ENCODE results near the gene CDC42BPG. TPM values are rescaled to one million over a fixed set of nuclear protein-coding genes. Genes with fewer than 3 reads are reported as not detected.

The CDC42BPG gene
- total RNA-seq, 1 experiment from 2014 or later: 4.1 TPM

DNA sequence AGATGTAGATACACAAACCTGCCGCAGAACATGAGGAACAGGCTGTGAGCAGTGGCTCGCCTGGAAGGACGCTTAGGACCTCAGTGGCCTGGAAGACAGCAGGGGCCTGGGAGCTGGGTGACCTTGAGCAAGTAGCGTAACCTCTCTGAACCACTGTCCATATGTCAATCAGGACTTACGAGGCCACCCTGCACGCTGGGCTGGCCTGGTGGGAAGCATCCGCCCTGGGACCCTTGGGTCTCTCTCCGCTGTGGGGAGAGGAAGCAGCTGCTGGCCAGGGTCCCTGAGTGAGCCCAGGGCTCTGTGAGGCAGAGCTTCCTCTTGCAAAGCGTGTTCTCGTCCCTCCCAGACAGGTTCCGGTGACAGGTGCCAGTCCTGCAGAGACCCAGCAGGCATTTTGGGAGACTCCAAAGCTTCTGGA lies 48.0 kb upstream of the CDC42BPG start:
- H3K36me3 ChIP-seq (ENCODE audit: control insufficient read depth, insufficient read depth, low read length): no peaks in the 10 kb centered on the region

DNA sequence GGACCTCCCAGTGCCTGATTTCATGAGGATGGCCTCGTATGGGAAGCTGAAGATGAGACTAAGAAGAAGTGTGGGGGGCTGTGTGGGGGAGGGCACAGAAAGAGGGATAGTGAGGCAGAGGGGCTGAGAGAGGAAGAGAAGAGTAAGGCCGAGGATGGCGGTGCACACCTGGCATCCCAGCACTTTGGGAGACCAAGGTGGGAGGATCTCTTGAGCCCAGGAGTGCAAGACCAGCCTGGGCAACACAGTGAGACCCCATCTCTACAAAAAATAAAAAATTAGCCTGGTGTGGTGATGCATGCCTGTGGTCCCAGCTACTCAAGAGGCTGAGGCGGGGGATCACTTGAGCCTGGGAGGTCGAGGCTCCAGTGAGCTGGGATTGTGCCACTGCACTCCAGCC lies 47.4 kb upstream of the CDC42BPG start:
- in situ Hi-C loops (cut with HindIII; ENCODE audit: low pct_unique_long_range_greater_than_20kb, low sequenced_read_pairs): no loop called here
- TF ChIP-seq TCF7L2 (IDR thresholded peaks at IDR 0.05; ENCODE audit: low read depth, low read length) (no peak), SIN3A (IDR thresholded peaks at IDR 0.05; ENCODE audit: borderline replicate concordance, insufficient read depth, low read depth, low read length) (no peak), POLR2AphosphoS5 (IDR thresholded peaks at IDR 0.05; ENCODE audit: low read depth, low read length) (no peak)
- TF ChIP-seq, protein P1, sequence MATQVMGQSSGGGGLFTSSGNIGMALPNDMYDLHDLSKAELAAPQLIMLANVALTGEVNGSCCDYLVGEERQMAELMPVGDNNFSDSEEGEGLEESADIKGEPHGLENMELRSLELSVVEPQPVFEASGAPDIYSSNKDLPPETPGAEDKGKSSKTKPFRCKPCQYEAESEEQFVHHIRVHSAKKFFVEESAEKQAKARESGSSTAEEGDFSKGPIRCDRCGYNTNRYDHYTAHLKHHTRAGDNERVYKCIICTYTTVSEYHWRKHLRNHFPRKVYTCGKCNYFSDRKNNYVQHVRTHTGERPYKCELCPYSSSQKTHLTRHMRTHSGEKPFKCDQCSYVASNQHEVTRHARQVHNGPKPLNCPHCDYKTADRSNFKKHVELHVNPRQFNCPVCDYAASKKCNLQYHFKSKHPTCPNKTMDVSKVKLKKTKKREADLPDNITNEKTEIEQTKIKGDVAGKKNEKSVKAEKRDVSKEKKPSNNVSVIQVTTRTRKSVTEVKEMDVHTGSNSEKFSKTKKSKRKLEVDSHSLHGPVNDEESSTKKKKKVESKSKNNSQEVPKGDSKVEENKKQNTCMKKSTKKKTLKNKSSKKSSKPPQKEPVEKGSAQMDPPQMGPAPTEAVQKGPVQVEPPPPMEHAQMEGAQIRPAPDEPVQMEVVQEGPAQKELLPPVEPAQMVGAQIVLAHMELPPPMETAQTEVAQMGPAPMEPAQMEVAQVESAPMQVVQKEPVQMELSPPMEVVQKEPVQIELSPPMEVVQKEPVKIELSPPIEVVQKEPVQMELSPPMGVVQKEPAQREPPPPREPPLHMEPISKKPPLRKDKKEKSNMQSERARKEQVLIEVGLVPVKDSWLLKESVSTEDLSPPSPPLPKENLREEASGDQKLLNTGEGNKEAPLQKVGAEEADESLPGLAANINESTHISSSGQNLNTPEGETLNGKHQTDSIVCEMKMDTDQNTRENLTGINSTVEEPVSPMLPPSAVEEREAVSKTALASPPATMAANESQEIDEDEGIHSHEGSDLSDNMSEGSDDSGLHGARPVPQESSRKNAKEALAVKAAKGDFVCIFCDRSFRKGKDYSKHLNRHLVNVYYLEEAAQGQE (IDR thresholded peaks at IDR 0.05; ENCODE audit: insufficient read depth in 1 of 2, low read depth in 2 of 2, low read length in 1 of 2): no peak
- TF ChIP-seq, protein P2, sequence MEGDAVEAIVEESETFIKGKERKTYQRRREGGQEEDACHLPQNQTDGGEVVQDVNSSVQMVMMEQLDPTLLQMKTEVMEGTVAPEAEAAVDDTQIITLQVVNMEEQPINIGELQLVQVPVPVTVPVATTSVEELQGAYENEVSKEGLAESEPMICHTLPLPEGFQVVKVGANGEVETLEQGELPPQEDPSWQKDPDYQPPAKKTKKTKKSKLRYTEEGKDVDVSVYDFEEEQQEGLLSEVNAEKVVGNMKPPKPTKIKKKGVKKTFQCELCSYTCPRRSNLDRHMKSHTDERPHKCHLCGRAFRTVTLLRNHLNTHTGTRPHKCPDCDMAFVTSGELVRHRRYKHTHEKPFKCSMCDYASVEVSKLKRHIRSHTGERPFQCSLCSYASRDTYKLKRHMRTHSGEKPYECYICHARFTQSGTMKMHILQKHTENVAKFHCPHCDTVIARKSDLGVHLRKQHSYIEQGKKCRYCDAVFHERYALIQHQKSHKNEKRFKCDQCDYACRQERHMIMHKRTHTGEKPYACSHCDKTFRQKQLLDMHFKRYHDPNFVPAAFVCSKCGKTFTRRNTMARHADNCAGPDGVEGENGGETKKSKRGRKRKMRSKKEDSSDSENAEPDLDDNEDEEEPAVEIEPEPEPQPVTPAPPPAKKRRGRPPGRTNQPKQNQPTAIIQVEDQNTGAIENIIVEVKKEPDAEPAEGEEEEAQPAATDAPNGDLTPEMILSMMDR (IDR thresholded peaks at IDR 0.05): no peak
- ATAC-seq (no peak), DNase-seq (ENCODE audit: low read depth, low spot score) (no peak)
- peaks cover 31% of the 10 kb centered on the region for H3K4me1 ChIP-seq (ENCODE audit: control insufficient read depth, insufficient read depth, low read length)
- no peak overlapping the region for H3K4me3 ChIP-seq (ENCODE audit: low read depth in 2 of 2, low read length in 2 of 2)
- no peak overlapping the region for H3K27ac ChIP-seq (ENCODE audit: low read length)
- H3K27me3 ChIP-seq (ENCODE audit: control insufficient read depth, insufficient read depth, low read length): no peaks in the 10 kb centered on the region
- intact Hi-C loops (cut with micrococcal nuclease; ENCODE audit: unreplicated experiment): no loop called here
- POLR2A ChIA-PET: interaction anchor here (0.6 kb wide), 1 partner anchor 17 kb away, joined by 7 read pairs; no protein-coding TSS in a partner anchor
- CTCF ChIA-PET: no interaction called here
- BruUV-seq (replicated peaks): no TSS peak
- H3K36me3 ChIP-seq (ENCODE audit: control insufficient read depth, insufficient read depth, low read length): no peaks in the 10 kb centered on the region
- no peaks in the 10 kb centered on the region for H3K9me3 ChIP-seq (ENCODE audit: control insufficient read depth, insufficient read depth, low read depth, low read length)

More for the DNA sequence above, 48.0 kb upstream of the CDC42BPG start:
- no TSS peak for BruUV-seq (replicated peaks)
- Histone ChIP-seq H3K4me1 (ENCODE audit: control insufficient read depth, insufficient read depth, low read length) (peaks cover 28% of the 10 kb centered on the region), H3K27ac (ENCODE audit: low read length) (no peak overlapping the region), H3K4me3 (ENCODE audit: low read depth in 2 of 2, low read length in 2 of 2) (no peak overlapping the region), H3K27me3 (ENCODE audit: control insufficient read depth, insufficient read depth, low read length) (no peaks in the 10 kb centered on the region), H3K9me3 (ENCODE audit: control insufficient read depth, insufficient read depth, low read depth, low read length) (no peaks in the 10 kb centered on the region)
- intact Hi-C loops (cut with micrococcal nuclease; ENCODE audit: unreplicated experiment): no loop called here
- CTCF ChIA-PET: interaction anchor here (0.5 to 0.6 kb wide), 2 partner anchors 11 to 182 kb away, joined by 6 read pairs; no protein-coding TSS in a partner anchor
- in situ Hi-C loops (cut with HindIII; ENCODE audit: low pct_unique_long_range_greater_than_20kb, low sequenced_read_pairs): no loop called here
- TF ChIP-seq SIN3A (IDR thresholded peaks at IDR 0.05; ENCODE audit: borderline replicate concordance, insufficient read depth, low read depth, low read length) (no peak), POLR2AphosphoS5 (IDR thresholded peaks at IDR 0.05; ENCODE audit: low read depth, low read length) (no peak), TCF7L2 (IDR thresholded peaks at IDR 0.05; ENCODE audit: low read depth, low read length) (no peak)
- TF ChIP-seq, protein P2 (IDR thresholded peaks at IDR 0.05): no peak
- POLR2A ChIA-PET: interaction anchor here (0.5 to 0.6 kb wide), 2 partner anchors 10 to 17 kb away, joined by 3 to 7 read pairs; no protein-coding TSS in a partner anchor
- DNase-seq (ENCODE audit: low read depth, low spot score) (no peak), ATAC-seq (no peak)
